ENCODE measurements around the gene GFOD1. TPM values are rescaled to one million over a fixed set of nuclear protein-coding genes. Genes with fewer than 3 reads are reported as not detected.

GFOD1 gene
- total and polyA plus RNA-seq, 4 donors = 2.6 to 16.8 (median 5.0) TPM

DNA sequence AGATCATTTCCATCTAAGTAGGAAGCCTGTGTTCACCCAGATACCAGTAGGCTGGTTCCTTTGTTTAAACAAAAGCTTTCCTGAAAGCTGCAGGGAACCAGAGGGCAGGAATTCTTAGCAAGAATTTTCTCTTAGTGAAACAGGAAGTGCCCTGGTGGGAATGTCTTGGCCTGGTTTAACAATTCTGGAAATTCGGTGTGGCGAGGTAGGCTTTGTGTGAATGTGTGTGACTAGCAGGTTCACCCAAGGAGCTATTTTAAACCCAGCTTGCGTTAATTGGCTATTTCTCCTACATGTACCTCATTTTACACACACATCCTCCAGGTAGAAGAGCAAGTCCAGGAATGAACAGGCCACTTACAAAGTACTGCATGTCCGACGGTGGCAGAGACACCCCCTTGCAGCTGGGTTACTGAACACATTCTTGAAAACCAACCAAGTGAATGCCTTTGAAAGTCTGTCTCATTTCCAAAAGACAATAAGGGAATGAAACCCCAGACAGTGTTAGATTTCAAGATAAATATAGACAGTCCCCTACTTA lies 64.6 kb downstream of the GFOD1 start:
- TF ChIP-seq NR2F2 (IDR thresholded peaks at IDR 0.05) = peak; percentile 3
- TF ChIP-seq, protein P1, sequence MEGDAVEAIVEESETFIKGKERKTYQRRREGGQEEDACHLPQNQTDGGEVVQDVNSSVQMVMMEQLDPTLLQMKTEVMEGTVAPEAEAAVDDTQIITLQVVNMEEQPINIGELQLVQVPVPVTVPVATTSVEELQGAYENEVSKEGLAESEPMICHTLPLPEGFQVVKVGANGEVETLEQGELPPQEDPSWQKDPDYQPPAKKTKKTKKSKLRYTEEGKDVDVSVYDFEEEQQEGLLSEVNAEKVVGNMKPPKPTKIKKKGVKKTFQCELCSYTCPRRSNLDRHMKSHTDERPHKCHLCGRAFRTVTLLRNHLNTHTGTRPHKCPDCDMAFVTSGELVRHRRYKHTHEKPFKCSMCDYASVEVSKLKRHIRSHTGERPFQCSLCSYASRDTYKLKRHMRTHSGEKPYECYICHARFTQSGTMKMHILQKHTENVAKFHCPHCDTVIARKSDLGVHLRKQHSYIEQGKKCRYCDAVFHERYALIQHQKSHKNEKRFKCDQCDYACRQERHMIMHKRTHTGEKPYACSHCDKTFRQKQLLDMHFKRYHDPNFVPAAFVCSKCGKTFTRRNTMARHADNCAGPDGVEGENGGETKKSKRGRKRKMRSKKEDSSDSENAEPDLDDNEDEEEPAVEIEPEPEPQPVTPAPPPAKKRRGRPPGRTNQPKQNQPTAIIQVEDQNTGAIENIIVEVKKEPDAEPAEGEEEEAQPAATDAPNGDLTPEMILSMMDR (IDR thresholded peaks at IDR 0.05; ENCODE audit: low read depth, low read length, missing input control) = no peak
- TF ChIP-seq, protein P2, sequence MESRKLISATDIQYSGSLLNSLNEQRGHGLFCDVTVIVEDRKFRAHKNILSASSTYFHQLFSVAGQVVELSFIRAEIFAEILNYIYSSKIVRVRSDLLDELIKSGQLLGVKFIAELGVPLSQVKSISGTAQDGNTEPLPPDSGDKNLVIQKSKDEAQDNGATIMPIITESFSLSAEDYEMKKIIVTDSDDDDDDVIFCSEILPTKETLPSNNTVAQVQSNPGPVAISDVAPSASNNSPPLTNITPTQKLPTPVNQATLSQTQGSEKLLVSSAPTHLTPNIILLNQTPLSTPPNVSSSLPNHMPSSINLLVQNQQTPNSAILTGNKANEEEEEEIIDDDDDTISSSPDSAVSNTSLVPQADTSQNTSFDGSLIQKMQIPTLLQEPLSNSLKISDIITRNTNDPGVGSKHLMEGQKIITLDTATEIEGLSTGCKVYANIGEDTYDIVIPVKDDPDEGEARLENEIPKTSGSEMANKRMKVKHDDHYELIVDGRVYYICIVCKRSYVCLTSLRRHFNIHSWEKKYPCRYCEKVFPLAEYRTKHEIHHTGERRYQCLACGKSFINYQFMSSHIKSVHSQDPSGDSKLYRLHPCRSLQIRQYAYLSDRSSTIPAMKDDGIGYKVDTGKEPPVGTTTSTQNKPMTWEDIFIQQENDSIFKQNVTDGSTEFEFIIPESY (IDR thresholded peaks at IDR 0.05) = no peak
- H3K4me1 ChIP-seq (ENCODE audit: control insufficient read depth in 4 of 4, insufficient read depth in 4 of 4, low read length in 3 of 4) = peaks cover 10 to 30% (median 20%) of the 10 kb centered on the region in 4 donors
- no peak overlapping the region for H3K27ac ChIP-seq (ENCODE audit: low read depth in 1 of 2, low read length in 2 of 2)
- no peaks in the 10 kb centered on the region for H3K27me3 ChIP-seq (ENCODE audit: control insufficient read depth in 4 of 4, insufficient read depth in 4 of 4, low read length in 3 of 4)
- WGBS = 82% methylated on average over 5 of the region's 5 CpGs
- H3K36me3 ChIP-seq (ENCODE audit: control insufficient read depth in 4 of 4, insufficient read depth in 3 of 4, low read depth in 1 of 4, low read length in 3 of 4) = no peaks in the 10 kb centered on the region
- H3K9me3 ChIP-seq (ENCODE audit: control insufficient read depth in 4 of 4, low read length in 3 of 4) = no peaks in the 10 kb centered on the region
- H3K4me3 ChIP-seq (ENCODE audit: low read depth in 1 of 3, low read length in 3 of 3) = no peak overlapping the region
- no peak overlapping the region for H3K9ac ChIP-seq (ENCODE audit: low read depth in 1 of 2, low read length in 2 of 2)
- DNase-seq (ENCODE audit: low spot score) = peak; percentile 13

DNA sequence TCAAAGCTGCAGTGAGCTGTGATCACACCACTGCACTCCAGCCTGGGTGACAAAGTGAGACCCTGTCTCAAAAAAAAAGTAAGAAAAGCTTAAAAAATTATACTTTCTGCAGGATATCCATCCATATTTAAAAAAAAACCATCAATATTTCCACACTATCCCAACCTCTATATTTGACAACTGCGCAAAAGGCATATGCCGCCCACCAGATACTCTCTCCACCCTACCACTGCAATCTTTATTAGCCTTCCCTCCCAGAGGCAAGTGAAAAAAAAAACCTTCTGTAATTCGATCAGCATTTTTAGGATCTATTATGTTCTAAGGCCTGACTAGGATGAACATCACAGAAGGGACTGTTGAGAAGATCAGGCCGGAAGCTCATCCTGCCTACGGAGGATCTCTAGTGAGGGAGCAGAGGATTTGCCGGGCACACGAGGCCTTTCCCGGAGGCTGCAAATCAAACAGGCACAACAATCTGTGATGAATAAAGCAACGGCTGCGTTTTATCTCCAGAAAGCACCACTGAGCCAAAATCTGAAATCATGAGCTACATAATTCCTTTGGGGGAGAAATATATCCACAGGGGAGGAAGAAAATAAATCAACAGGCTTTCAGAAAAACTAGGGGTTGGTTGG lies 65.9 kb downstream of the GFOD1 start:
- peaks cover 15 to 31% (median 25%) of the 10 kb centered on the region in 4 donors for H3K4me1 ChIP-seq (ENCODE audit: control insufficient read depth in 4 of 4, insufficient read depth in 4 of 4, low read length in 3 of 4)
- no peaks in the 10 kb centered on the region for H3K36me3 ChIP-seq (ENCODE audit: control insufficient read depth in 4 of 4, insufficient read depth in 3 of 4, low read depth in 1 of 4, low read length in 3 of 4)
- no peak overlapping the region for H3K4me3 ChIP-seq (ENCODE audit: low read depth in 1 of 3, low read length in 3 of 3)
- no peaks in the 10 kb centered on the region for H3K27me3 ChIP-seq (ENCODE audit: control insufficient read depth in 4 of 4, insufficient read depth in 4 of 4, low read length in 3 of 4)
- no peaks in the 10 kb centered on the region for H3K9me3 ChIP-seq (ENCODE audit: control insufficient read depth in 4 of 4, low read length in 3 of 4)
- TF ChIP-seq FOXA2 (IDR thresholded peaks at IDR 0.05) (no peak), SP1 (IDR thresholded peaks at IDR 0.05) (no peak), GABPA (IDR thresholded peaks at IDR 0.05 in 1 of 2, conservative IDR thresholded peaks at IDR 0.05 in 1 of 2) (no peak)
- TF ChIP-seq, protein P3, sequence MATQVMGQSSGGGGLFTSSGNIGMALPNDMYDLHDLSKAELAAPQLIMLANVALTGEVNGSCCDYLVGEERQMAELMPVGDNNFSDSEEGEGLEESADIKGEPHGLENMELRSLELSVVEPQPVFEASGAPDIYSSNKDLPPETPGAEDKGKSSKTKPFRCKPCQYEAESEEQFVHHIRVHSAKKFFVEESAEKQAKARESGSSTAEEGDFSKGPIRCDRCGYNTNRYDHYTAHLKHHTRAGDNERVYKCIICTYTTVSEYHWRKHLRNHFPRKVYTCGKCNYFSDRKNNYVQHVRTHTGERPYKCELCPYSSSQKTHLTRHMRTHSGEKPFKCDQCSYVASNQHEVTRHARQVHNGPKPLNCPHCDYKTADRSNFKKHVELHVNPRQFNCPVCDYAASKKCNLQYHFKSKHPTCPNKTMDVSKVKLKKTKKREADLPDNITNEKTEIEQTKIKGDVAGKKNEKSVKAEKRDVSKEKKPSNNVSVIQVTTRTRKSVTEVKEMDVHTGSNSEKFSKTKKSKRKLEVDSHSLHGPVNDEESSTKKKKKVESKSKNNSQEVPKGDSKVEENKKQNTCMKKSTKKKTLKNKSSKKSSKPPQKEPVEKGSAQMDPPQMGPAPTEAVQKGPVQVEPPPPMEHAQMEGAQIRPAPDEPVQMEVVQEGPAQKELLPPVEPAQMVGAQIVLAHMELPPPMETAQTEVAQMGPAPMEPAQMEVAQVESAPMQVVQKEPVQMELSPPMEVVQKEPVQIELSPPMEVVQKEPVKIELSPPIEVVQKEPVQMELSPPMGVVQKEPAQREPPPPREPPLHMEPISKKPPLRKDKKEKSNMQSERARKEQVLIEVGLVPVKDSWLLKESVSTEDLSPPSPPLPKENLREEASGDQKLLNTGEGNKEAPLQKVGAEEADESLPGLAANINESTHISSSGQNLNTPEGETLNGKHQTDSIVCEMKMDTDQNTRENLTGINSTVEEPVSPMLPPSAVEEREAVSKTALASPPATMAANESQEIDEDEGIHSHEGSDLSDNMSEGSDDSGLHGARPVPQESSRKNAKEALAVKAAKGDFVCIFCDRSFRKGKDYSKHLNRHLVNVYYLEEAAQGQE (IDR thresholded peaks at IDR 0.05) = no peak
- TF ChIP-seq, protein P4, sequence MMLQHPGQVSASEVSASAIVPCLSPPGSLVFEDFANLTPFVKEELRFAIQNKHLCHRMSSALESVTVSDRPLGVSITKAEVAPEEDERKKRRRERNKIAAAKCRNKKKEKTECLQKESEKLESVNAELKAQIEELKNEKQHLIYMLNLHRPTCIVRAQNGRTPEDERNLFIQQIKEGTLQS (IDR thresholded peaks at IDR 0.05) = no peak
- H3K9ac ChIP-seq (ENCODE audit: low read depth in 1 of 2, low read length in 2 of 2) = no peak overlapping the region
- 82% methylated on average over 10 of the region's 10 CpGs for WGBS
- peak; percentile 27 for DNase-seq (ENCODE audit: low spot score)
- no peak overlapping the region for H3K27ac ChIP-seq (ENCODE audit: low read depth in 1 of 2, low read length in 2 of 2)
